ENCODE results near the gene PRRC2B. TPM values are rescaled to one million over a fixed set of nuclear protein-coding genes. Genes with fewer than 3 reads are reported as not detected.
A peak's percentile ranks its signal among the peaks of the same experiment; 100 is the strongest.

PRRC2B gene
- total RNA-seq, 1 experiment from 2014 or later: 219 TPM

DNA sequence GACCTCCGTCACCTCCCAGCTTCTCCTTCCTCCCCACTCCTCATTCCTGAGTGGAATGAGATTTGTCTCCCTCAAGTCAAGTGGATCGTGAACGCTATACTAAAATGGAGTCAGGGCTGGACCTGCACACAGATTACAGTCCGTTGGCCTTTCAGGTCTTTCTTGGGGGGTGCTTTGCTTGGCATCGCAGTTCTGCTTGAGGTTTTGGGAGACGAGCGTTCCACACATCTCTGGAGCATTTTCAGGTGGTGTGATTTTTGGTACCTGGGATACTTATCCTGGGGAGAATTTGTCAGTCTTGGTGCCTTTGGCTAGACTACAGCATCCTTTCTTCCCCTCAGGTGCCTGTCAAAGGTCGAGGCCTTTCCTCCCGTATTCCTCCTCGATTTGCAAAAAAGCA lies 85.0 kb downstream of the PRRC2B start:
- Histone ChIP-seq H3K4me1 (no peaks in the 10 kb centered on the region), H3K4me3 (ENCODE audit: low read depth, low read length) (no peak overlapping the region), H3K27me3 (replicated peaks; ENCODE audit: control insufficient read depth, insufficient read depth, low read length) (no peaks in the 10 kb centered on the region), H3K36me3 (ENCODE audit: control insufficient read depth, insufficient read depth, low read length) (peaks cover 14% of the 10 kb centered on the region), H3K9me3 (no peaks in the 10 kb centered on the region)
- TF ChIP-seq, protein P1, sequence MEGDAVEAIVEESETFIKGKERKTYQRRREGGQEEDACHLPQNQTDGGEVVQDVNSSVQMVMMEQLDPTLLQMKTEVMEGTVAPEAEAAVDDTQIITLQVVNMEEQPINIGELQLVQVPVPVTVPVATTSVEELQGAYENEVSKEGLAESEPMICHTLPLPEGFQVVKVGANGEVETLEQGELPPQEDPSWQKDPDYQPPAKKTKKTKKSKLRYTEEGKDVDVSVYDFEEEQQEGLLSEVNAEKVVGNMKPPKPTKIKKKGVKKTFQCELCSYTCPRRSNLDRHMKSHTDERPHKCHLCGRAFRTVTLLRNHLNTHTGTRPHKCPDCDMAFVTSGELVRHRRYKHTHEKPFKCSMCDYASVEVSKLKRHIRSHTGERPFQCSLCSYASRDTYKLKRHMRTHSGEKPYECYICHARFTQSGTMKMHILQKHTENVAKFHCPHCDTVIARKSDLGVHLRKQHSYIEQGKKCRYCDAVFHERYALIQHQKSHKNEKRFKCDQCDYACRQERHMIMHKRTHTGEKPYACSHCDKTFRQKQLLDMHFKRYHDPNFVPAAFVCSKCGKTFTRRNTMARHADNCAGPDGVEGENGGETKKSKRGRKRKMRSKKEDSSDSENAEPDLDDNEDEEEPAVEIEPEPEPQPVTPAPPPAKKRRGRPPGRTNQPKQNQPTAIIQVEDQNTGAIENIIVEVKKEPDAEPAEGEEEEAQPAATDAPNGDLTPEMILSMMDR (IDR thresholded peaks at IDR 0.05; ENCODE audit: insufficient read depth in 1 of 2, low read depth in 1 of 2, low read length in 1 of 2, severe bottlenecking in 1 of 2, unreplicated experiment in 1 of 2): no peak
- H3K27ac Mint-ChIP-seq (ENCODE audit: unreplicated experiment): peak overlapping the region; percentile 26
- H3K27me3 Mint-ChIP-seq (ENCODE audit: insufficient read depth, unreplicated experiment): no peaks in the 10 kb centered on the region
- H3K9me3 Mint-ChIP-seq (ENCODE audit: unreplicated experiment): no peaks in the 10 kb centered on the region
- H3K4me1 Mint-ChIP-seq (ENCODE audit: low read depth, unreplicated experiment): no peaks in the 10 kb centered on the region
- BruUV-seq (replicated peaks): no TSS peak
- intact Hi-C loops (cut with micrococcal nuclease; ENCODE audit: unreplicated experiment): loop anchor here (10.0 kb wide), 1 partner anchor 104 kb away; no protein-coding TSS in a partner anchor
- H3K36me3 Mint-ChIP-seq (ENCODE audit: insufficient read depth, unreplicated experiment): peaks cover 97% of the 10 kb centered on the region
- POLR2A ChIA-PET: no interaction called here
- H3K4me3 Mint-ChIP-seq (ENCODE audit: unreplicated experiment): no peak overlapping the region
- CTCF ChIA-PET: no interaction called here
- no peak for DNase-seq

DNA sequence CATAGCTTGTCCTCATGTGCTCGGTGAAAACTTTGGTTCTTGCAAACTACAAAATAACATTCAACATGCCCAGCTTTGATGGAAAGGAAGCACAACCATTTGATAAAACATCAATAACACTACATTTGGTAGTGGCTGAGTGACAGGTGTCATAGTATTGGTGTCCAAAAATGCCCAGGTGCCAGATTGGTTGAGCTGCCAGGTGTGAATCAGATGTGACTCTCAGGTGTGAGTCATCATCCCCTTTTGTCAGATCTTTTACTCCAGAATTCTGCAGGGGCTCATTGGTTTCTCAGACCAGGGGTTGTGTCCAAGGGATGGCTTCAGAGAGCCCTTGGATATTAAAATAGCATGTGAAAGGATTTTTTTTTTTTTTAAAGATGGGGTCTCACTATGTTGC lies 86.4 kb downstream of the PRRC2B start:
- POLR2A ChIA-PET: interaction anchor here (0.6 kb wide), 1 partner anchor 98 kb away, joined by 5 read pairs; no protein-coding TSS in a partner anchor
- H3K36me3 ChIP-seq (ENCODE audit: control insufficient read depth, insufficient read depth, low read length): peaks cover 15% of the 10 kb centered on the region
- BruUV-seq (replicated peaks): no TSS peak

DNA sequence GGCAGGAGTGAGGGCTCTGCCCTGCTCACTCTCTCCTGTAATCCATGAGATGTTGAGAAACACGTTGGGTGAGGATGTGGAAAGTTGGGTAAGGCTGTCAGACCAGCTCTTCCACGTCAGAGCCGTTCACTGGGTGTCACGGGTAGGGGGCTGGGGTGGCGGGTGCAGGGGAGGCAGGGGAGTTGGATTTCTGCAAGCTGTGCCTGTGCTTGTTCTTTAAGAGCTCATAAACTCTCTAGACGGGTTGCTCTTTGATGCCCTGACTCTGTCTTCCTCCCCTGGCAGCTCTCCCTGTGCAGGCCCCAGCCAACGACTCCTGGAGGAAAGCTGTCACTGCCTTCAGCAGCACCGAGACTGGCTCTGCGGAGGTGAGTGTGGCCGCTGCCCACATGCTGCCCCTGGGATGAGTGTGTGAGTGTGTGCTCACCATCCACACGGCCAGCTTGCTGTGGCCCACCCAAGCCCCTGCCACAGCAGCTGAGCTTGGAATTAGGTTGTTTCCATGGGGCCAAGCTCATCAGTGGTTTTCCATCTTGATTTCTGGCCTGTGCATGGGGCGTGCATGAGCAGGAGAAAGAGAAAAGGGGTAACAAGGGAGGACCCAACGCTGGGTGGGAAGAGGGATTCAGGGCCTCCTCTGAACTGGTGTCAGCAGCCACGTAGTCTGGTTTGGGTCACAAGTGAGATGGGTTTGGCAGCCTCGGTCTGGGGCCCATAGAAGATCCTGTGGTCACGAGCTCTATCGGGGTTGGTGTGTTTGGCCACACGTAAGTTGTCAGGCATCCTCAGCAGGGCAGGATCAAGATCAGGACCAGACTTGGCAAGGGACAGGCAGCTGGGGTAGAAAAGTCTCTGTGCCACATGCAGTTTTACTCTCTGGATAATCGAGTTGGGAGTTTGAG lies 87.8 kb downstream of the PRRC2B start:
- Mint-ChIP-seq H3K27me3 (ENCODE audit: insufficient read depth, unreplicated experiment) (no peaks in the 10 kb centered on the region), H3K36me3 (ENCODE audit: insufficient read depth, unreplicated experiment) (peaks cover 94% of the 10 kb centered on the region), H3K27ac (ENCODE audit: unreplicated experiment) (peak overlapping the region; percentile 32), H3K9me3 (ENCODE audit: unreplicated experiment) (no peaks in the 10 kb centered on the region), H3K4me3 (ENCODE audit: unreplicated experiment) (peak overlapping the region; percentile 15), H3K4me1 (ENCODE audit: low read depth, unreplicated experiment) (no peaks in the 10 kb centered on the region)
- no peaks in the 10 kb centered on the region for H3K27me3 ChIP-seq (replicated peaks; ENCODE audit: control insufficient read depth, insufficient read depth, low read length)
- no peak for DNase-seq
- H3K9me3 ChIP-seq: no peaks in the 10 kb centered on the region
- H3K4me1 ChIP-seq: no peaks in the 10 kb centered on the region
- ChIA-PET CTCF (interaction anchor here (0.6 to 1.1 kb wide), 2 partner anchors 113 to 754 kb away, joined by 3 to 4 read pairs; no protein-coding TSS in a partner anchor), POLR2A (no interaction called here)
- intact Hi-C loops (cut with micrococcal nuclease; ENCODE audit: unreplicated experiment): no loop called here
- no peak overlapping the region for H3K4me3 ChIP-seq (ENCODE audit: low read depth, low read length)
- no TSS peak for BruUV-seq (replicated peaks)
- TF ChIP-seq, protein P1 (IDR thresholded peaks at IDR 0.05; ENCODE audit: insufficient read depth in 1 of 2, low read depth in 1 of 2, low read length in 1 of 2, severe bottlenecking in 1 of 2, unreplicated experiment in 1 of 2): no peak
- peaks cover 16% of the 10 kb centered on the region for H3K36me3 ChIP-seq (ENCODE audit: control insufficient read depth, insufficient read depth, low read length)

More for the DNA sequence above, 86.4 kb downstream of the PRRC2B start:
- no peak overlapping the region for H3K4me3 Mint-ChIP-seq (ENCODE audit: unreplicated experiment)
- H3K27ac Mint-ChIP-seq (ENCODE audit: unreplicated experiment): no peak overlapping the region
- H3K4me1 Mint-ChIP-seq (ENCODE audit: low read depth, unreplicated experiment): no peaks in the 10 kb centered on the region
- H3K4me1 ChIP-seq: no peaks in the 10 kb centered on the region
- no peaks in the 10 kb centered on the region for H3K9me3 Mint-ChIP-seq (ENCODE audit: unreplicated experiment)
- peaks cover 96% of the 10 kb centered on the region for H3K36me3 Mint-ChIP-seq (ENCODE audit: insufficient read depth, unreplicated experiment)
- H3K9me3 ChIP-seq: no peaks in the 10 kb centered on the region
- H3K4me3 ChIP-seq (ENCODE audit: low read depth, low read length): no peak overlapping the region
- H3K27me3 ChIP-seq (replicated peaks; ENCODE audit: control insufficient read depth, insufficient read depth, low read length): no peaks in the 10 kb centered on the region
- DNase-seq: no peak
- CTCF ChIA-PET: interaction anchor here (1.1 kb wide), 1 partner anchor 111 kb away, joined by 3 read pairs; no protein-coding TSS in a partner anchor
- TF ChIP-seq, protein P1 (IDR thresholded peaks at IDR 0.05; ENCODE audit: insufficient read depth in 1 of 2, low read depth in 1 of 2, low read length in 1 of 2, severe bottlenecking in 1 of 2, unreplicated experiment in 1 of 2): no peak
- no peaks in the 10 kb centered on the region for H3K27me3 Mint-ChIP-seq (ENCODE audit: insufficient read depth, unreplicated experiment)
- intact Hi-C loops (cut with micrococcal nuclease; ENCODE audit: unreplicated experiment): no loop called here
